HG02571 (cell line): ENCODE results near the gene MYO7A.

Experiments used
- ATAC-seq: cut with Tn5 transposase; IDR thresholded peaks from one replicate; pipeline ENCODE4 v1.9.1; 2021; ENCODE audit warnings: mild to moderate bottlenecking, moderate library complexity; ENCODE audit not compliant: unreplicated experiment

MYO7A gene

DNA sequence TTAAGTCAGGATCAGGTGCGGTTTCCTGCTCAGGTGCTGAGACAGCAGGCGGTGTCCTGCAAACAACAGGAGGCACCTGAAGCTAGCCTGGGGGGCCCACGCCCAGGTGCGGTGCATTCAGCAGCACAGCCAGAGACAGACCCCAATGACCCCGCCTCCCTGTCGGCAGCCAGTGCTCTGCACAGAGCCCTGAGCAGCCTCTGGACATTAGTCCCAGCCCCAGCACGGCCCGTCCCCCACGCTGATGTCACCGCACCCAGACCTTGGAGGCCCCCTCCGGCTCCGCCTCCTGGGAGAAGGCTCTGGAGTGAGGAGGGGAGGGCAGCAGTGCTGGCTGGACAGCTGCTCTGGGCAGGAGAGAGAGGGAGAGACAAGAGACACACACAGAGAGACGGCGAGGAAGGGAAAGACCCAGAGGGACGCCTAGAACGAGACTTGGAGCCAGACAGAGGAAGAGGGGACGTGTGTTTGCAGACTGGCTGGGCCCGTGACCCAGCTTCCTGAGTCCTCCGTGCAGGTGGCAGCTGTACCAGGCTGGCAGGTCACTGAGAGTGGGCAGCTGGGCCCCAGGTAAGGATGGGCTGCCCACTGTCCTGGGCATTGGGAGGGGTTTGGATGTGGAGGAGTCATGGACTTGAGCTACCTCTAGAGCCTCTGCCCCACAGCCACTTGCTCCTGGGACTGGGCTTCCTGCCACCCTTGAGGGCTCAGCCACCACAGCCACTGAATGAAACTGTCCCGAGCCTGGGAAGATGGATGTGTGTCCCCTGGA, at the start of gene MYO7A:
MYO7A (plus strand) TSS at position 327 of the 772 bp plus-strand sequence. CDS start 2,389 bp downstream, outside the sequence.
- no peak for ATAC-seq

DNA sequence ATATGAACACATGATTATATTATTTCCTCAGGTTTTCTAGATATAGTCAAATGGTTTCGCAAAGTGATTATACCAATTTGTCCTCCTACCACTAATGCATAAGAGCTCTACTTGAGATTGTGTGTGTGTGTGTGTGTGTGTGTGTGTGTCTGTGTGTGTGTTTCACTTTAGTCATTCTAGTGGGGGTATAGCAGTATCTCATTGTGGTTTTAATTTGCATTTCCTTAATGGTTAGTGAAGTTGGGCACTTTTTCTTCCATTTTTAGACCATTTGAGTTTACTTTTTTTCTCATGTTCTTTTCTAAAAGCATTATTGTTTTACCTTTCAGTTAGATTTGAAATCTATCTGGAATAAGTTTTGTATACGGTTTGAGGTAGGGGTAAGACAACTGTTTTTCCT, 48.4 kb upstream of the MYO7A start:
- ATAC-seq, result no peak

DNA sequence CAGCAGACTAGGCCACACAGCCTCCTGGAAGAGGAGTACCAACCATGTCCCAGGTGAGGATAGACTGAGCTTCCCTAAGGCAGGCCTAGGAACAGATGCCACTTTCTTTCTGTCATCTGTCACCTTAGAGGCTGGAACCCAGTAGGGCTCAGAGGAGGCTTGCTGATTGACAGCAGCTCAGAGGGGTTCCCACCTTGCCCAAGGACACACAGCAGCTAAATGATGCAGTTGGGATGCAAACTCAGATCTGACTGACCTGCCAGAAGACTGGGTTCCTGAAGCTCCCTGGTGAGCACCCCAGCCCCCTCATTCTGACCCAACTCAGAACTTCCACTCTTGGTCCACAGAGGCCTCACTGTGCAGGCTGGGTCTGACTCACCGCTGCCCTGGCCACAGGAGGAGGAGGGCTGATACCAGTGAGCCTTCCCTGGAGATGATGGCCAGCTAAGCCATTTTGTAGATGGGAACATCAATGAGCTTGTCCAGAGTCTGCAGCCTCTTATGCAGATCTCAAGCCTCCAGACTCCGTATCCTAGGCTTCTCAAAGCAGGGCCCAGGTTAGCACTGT, 47.3 kb upstream of the MYO7A start:
- ATAC-seq, result no peak

DNA sequence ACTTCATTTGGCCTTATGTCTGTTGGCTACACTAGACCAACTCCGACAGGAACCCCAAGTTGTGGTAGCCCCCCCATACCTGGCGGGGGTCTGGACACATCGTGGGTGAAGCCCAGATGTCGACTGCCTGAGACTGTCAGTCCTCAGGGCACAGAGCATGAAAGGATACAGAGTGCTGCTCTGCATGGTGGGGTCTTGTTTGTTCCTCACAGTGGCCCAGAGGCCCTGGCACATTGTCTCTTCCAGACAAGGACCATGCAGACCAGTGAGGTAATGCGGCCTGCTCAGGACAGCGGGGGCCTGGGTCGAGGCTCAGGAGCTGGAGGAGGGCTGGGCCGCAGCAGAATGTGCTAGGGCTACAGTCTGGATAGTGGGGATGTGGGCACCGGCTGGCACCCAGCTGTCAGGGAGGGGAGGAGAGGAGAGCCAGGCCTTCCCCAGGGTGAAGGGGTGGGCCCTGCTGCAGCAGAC, 46.6 kb upstream of the MYO7A start:
- ATAC-seq, result no peak

DNA sequence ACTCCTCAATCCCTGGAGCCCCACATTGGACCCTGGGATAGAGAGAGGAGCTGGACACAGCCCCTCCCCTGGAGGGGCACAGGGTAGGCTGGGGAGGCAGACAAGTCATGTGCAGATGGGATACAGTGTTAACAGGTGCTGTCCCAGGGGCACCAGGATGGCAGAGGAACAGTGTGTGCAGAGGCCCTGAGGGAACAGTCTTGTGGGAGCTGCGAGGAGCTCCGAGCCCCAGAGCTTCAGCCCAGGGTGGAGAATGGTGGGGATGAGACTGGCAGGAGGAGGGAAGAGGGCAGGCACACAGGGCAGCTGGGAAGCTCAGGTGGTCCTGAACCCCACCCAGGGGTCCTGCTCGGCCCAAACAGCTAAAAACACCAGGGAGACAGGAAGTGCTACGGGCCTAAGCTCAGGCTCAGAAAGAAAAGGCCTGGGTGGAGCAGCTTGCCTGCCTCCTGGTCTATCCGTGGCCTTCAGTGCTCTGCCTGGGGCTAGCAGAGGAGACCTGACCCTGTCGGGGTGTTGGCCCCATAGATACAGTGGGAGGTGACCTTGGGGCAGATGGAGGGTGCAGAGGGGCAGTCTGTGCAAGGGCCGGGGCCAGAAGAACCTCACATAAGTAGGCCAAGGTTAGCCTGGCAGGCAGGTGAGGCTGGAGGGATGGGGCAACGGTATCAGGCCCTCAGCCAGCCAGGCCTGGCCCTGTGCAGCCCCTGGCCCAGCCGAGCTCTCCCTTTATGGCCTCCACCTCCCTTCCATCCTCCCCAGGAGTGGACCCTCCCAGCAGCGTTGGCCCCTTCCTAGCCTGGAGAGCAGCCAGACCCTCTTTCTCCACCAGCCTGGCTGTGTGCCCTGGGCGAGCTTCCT, 45.8 kb upstream of the MYO7A start:
- ATAC-seq, result no peak

DNA sequence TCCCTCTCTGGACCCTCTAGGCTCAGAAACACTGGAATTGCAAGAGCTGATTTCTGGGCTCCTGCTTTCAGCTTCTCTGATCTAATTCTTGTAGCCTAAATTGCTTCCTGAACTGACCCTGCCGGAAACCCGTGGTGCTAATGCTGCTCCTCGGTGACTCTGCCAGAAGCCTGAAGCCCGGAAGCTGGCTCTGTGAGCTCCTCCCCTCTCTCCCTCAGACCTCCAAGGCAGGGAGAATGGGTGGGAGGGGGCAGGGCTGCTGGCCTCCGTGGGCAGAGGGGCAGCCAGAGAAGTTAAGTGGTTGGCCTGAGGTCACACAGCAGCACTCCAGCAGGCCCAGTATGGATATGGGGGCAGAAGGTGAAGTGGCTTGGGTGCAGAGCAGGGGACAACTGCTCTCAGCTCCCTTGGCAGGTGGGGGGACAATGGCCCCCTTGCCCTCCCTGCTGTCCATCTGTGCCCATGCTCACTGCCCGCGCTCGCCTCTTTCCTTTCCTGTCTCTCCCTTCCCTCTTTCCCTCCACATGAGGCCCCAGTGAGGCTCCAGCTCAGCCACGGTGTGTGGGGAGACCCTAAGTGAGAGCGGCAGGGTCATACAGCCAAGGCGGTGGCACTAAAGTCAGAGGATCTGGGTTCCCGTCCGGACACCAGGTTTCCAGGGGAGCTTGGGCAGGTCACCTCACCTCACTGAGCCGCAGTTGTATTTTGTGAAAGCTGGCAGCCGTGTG, 45.0 kb upstream of the MYO7A start:
- ATAC-seq, result no peak

DNA sequence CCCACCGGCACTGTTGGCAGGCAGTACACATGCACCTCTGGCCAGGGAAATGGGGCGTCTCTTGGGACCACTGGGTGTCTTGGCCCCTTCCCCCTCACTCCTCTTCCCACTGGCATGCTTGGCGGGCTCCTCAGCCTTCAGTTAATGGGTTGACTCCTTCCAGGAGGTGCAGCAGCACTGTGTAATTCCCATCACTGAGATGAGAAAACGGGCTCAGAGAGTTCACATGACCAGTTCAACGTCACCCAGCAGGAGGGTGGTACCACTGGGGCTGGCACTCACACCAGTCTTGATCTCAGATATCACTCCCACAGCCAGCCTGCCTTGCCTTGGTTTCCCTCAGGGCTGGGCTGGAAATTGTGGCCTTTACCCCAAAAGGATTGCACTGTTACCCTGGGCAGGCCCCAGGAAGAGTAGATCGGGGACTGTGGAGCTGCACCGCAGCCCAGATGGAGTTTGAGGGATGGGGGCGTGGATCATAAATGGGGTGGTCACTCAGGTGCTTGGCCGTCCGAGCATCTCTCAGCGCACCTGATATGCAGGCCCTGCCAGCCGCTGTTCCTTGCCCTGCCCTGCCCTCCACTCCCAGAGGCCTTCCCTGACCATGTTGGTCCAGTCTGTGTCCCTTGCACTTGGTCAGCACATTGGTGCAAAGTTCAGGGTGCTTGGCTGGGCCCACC, 44.3 kb upstream of the MYO7A start:
- ATAC-seq, result no peak

DNA sequence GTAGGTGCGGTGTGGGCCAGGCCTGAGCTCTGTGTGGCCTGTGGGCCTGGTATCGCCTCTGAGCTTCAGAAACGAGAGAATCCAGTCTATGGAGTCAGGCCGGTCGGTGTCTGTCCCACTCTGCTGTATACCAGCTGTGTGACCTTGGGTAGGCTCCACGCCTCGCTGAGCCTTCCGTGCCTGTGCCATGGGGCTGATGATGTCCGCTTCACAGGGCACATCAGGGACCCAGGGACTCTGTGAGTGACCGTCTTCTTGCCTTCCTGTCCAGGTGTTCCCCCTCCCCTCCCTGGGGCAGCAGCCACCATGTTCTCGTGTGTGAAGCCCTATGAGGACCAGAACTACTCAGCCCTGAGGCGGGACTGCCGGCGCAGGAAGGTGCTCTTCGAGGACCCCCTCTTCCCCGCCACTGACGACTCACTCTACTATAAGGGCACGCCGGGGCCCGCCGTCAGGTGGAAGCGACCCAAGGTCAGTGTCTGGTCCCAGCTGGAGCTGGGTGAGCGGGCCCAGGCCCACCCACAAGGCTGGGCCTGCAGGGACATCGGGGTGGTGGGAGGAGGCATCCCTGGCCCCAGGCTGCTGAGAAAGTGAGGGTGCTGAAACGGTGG, 43.4 kb upstream of the MYO7A start:
- no peak for ATAC-seq

DNA sequence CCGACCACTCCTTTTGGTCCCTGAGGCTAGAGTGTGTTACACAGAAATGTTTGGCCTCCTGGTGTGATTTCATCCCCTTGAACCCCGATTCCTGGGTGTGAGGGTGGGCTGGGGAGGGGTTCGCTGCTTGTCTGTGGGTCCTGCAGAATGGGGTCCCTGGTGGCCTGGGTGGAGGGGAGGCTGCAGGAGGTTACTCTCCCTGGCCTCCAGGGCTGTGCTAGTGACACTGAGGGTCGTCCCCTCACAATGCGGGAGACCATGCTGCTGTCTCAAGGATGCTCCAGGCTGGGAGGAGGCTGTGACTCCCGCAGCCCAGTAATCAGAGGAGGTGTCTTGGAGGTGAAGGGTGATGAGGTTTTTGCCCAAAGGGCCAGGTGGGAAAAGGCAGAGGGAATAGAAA, 42.4 kb upstream of the MYO7A start:
- ATAC-seq, result no peak

DNA sequence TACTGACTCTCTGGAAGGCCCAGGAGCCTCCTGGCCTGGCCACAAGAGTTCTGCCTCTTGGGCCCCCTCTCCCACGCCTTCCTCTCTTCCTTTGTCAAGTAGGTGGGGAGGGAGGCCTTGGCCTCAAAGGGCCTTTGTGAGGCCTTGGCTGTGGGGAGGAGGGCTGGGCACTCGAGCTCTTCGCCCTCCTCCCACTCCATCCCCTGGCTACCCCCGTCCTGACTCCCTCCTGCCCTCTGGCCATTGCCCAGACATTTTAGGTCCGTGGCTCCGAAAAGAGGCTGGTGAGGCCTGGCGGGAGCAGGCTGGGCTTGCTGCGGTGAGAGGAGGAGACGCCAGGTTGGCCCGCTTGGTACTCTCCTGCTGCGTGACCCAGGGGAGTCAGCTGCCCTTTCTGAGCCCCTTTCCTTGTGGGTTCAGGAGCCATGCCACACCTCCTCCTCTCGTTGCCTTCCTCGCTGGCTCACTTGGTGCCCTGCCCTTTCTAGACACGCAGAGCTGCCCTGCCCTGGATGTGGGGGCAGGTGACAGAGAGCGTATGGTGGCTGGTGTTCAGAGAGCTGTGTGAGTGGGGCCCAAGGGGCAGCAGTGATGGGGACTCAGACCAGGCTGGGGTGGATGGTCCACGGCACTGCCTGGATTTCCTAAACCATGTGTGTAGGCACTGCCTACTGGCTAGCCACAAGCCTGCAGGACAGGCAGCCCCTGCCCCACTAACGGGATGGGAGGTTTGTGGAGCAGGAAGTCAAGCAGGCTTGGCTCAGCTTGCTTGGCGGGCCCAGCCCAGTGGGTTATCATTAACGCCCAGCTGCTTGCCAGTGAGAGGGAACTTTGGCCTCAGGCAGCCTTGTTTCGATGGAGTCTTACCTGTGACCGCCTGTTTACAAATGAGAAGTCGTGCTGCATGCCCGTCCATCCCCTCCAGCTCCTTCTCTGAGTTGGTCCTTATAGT, 41.2 kb upstream of the MYO7A start:
- no peak for ATAC-seq

DNA sequence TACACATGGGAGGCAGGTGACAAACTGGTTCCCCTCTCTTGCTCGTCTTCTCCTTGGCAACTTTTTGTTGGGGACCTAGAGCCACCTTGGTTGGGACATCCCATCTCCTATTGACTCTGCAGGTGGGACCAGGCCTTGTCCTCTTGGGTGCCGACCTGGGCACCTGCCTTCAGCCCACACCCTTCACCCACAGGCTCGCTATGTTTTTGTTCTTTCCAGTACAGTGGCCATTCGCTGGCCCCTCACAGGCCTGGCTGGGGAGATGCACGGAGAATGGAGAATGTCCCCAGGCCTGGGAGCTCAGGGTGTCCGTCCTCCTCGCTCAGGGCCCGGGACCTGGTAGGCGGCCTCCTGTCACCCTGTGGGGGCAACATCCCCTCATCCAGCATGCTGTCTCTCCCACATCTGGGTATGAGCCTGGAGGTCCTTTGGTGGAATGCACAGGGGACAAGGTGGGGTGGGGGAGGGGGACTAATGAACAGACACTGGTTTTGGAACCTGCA, 40.3 kb upstream of the MYO7A start:
- no peak for ATAC-seq

DNA sequence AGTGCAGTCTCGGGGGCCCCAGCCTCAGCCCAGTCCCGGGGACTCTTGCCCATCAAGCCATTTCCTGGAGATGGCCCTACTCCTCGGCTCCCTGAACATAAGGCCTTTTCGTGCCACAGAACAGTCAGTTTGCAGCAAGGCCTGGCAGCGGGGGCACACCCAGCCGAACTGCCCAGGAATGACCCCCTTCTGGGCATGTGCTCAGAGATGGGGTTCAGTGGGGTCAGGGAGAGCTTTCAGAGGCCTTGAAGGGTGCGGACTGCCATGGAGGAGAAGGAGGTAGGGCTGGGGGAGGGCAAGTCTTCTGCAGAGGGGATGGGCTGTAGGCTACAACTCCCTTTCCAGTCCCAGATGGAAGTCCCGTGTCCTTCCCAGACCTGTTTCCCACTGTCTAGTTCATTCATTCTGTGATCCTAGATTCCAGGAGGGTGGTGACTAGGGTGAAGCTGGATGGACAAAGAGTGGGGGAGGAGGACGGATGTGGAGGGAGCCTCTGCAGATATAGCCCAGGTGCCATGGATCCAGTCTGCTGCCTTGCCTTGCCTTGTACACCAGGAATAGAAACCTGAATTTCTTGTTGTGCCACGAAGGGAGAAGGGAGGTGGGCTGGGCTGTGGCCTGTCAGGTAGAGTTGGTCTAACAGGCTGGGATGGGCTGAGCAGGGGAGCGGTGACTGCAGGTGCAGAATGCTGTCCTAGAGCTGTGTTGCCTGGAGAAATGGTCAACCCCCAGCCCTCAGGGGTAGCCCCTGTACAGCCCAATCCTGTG, 39.6 kb upstream of the MYO7A start:
- no peak for ATAC-seq

DNA sequence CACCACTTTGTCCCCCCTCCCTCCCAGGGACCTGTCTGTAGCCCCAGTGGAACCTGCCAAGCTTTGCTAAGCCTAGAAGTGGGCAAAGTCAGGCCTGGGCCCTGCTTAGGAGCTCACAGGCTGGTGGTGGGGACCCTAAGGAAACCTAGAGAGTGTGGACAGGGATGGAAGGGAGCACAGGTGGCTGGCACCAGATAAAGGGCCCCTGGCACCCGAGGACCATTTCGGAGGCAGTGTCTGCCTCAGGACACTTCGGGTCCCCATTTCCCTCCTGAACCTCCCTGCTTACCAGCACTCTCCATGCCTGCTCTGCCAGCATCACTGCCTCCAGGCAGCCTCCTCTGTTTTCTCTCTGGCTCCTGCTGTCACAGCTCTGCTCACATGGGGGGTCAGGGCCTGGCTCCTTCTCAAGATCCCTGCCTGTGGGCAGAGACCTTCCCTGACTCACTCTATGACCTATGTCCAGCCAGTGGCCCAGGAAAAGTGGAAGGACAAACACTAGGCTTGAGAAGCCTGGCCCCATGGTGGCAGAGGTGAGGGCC, 39.0 kb upstream of the MYO7A start:
- ATAC-seq, result no peak

DNA sequence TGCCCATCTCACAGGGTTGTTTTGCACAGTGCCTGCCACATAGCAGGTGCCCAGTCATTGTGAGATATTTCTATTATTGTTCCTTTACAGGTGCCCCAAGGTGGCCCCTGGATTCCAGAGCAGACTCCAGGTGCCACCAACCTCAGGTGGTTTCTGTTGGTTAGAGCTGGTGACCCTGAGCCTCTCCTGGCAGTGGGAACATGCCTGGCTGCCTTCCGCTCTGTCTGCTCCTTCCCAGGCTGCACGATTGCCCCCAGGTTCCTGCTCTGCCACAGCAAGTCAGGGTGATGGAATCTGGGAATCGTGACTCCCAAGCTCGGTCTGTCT, 38.0 kb upstream of the MYO7A start:
- no peak for ATAC-seq

DNA sequence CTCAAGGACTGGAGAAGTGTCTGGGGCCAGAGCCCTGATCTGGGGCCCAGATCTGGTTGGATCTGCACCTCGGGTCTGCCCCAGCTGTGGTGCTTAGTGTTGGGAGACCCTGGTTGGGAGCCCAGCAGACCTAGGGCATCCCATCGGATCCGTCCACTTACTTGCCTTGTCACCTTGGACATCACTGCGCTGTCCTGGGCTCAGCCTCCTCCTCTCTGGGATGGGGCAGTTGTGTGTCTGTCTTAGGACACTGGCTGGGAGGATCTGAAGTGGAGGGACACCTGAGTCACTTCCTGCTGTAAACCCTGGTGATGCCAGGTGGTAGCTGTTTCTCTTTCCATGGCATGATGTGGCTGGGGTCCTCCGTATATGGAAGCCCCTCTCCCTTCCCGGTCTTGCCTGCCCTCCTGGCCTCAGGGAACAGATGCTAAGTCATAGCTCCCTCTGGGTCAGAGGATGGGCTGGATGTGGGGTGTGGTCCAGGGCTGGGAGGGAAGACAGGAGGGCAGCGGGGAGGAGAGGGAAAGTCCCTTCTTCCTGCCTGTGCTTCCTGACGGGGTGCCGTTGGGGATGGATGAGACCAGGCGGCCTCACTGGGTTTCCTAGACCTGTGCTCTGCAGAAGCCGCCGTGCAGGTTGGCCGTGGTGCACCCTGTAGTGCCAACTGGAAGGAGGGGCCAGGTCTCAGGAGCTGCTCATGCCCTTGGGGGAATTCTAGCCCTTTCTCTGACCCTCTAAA, 37.5 kb upstream of the MYO7A start:
- no peak for ATAC-seq

DNA sequence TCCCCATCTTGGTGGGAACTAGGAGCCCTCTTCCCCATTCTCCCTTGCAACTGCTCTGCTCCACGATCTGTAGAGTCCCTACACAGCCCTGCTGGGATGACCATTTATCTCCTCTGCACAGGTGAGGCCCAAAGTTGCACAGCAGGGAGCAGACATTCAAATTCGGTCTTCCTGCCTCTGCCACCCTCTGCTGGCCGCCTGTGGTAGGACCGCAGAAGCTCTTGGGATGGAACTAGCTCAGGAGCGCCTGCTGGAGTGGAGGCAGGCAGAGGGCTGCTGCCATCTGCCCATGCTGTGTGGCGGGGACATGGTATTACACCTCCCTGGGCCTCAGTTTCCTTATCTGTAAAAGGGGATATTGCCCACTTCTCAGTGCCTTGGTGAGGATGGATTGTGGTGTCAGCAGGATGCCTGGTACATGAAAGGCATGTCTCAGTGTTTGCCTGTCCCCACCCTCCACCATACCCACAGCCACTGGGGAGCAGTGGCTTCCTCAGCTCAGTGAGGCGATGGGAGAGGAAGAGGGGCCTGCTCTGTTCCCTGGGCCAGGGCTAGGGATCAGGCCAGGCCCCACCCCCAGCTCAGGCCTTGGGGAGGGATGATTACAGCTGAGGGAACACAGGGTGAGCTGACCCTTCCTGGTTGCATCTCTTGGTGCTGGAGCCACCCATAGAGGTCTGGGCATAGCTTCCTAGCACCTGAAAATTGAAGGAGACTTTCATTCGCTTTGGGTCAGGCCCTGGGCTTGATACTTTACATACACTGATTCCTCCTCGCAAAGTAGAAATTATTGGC, 36.7 kb upstream of the MYO7A start:
- ATAC-seq, result peak; percentile 71
